Neural crest cell (in vitro differentiated cells): ENCODE results near the gene DNAJC27. TPM values are rescaled to one million over a fixed set of nuclear protein-coding genes. Genes with fewer than 3 reads are reported as not detected.

Experiments used
- DNase-seq: peaks from one replicate; pipeline ENCODE4 v3.0.0; 2021; ENCODE audit warnings: low read depth, mixed read lengths, low spot score
- H3K27ac Mint-ChIP-seq: one replicate; pipeline ENCODE4 v1.8.0; 2021; ENCODE audit warnings: mild to moderate bottlenecking, mixed read lengths; ENCODE audit not compliant: unreplicated experiment
- H3K27me3 Mint-ChIP-seq: 2 replicates; pipeline ENCODE4 v1.8.0; 2021; ENCODE audit warnings: low read depth, mild to moderate bottlenecking, mixed read lengths
- H3K36me3 Mint-ChIP-seq: 2 replicates; pipeline ENCODE4 v1.8.0; 2021; ENCODE audit warnings: low read depth, mild to moderate bottlenecking, mixed read lengths
- H3K4me1 Mint-ChIP-seq: 2 replicates; pipeline ENCODE4 v1.8.0; 2021; ENCODE audit warnings: mixed read lengths
- H3K4me3 Mint-ChIP-seq: one replicate; pipeline ENCODE4 v1.8.0; 2021; ENCODE audit warnings: mild to moderate bottlenecking, mixed read lengths
- H3K9me3 Mint-ChIP-seq: 2 replicates; pipeline ENCODE4 v1.8.0; 2021; ENCODE audit warnings: mixed read lengths
- CTCF ChIP-seq: fragments of 200-600 bp; sonication (generic); conservative IDR thresholded peaks from 2 replicates; pipeline ENCODE4 v1.5.0; 2021; ENCODE audit warnings: antibody characterized with exemption, mild to moderate bottlenecking
- total RNA-seq: library from RNA; stranded (reverse); gene quantifications from 2 replicates; pipeline ENCODE4 v1.2.1, GENCODE V29; 2021

Gene DNAJC27
- total RNA-seq, 1 donor from 2014 or later, result 8.1 TPM

- no peak for DNase-seq
- Mint-ChIP-seq H3K9me3 (peaks cover 6% of the 10 kb centered on the region), H3K27me3 (no peaks in the 10 kb centered on the region), H3K27ac (no peak overlapping the region), H3K36me3 (peaks cover 59% of the 10 kb centered on the region), H3K4me3 (no peak overlapping the region), H3K4me1 (no peaks in the 10 kb centered on the region)
- no peak for TF ChIP-seq CTCF
These were observed 14.5 kb downstream of the DNAJC27 start for GRCh38 chr2:24957221-24957620.

GRCh38 chr2:24955921-24956320 lies 15.8 kb downstream of the DNAJC27 start:
- Mint-ChIP-seq H3K36me3 (peaks cover 60% of the 10 kb centered on the region), H3K4me3 (no peak overlapping the region), H3K9me3 (peaks cover 6% of the 10 kb centered on the region), H3K4me1 (no peaks in the 10 kb centered on the region), H3K27me3 (no peaks in the 10 kb centered on the region), H3K27ac (no peak overlapping the region)
- no peak for TF ChIP-seq CTCF
- no peak for DNase-seq

- TF ChIP-seq CTCF, result no peak
- no peak for DNase-seq
- H3K36me3 Mint-ChIP-seq, result peaks cover 60% of the 10 kb centered on the region
- H3K4me3 Mint-ChIP-seq, result no peak overlapping the region
- H3K27me3 Mint-ChIP-seq, result no peaks in the 10 kb centered on the region
- H3K9me3 Mint-ChIP-seq, result peaks cover 6% of the 10 kb centered on the region
- H3K4me1 Mint-ChIP-seq, result no peaks in the 10 kb centered on the region
- H3K27ac Mint-ChIP-seq, result no peak overlapping the region
These were observed 16.5 kb downstream of the DNAJC27 start for GRCh38 chr2:24955232-24955631.

GRCh38 chr2:24950102-24950501 lies 21.7 kb downstream of the DNAJC27 start:
- no peaks in the 10 kb centered on the region for H3K27me3 Mint-ChIP-seq

GRCh38 chr2:24948506-24948905 lies 23.2 kb downstream of the DNAJC27 start:
- Mint-ChIP-seq H3K27me3 (no peaks in the 10 kb centered on the region), H3K4me1 (peaks cover 18% of the 10 kb centered on the region)

More at GRCh38 chr2:24950102-24950501, 21.7 kb downstream of the DNAJC27 start:
- peaks cover 12% of the 10 kb centered on the region for H3K4me1 Mint-ChIP-seq
- peaks cover 33% of the 10 kb centered on the region for H3K36me3 Mint-ChIP-seq
- no peaks in the 10 kb centered on the region for H3K9me3 Mint-ChIP-seq
- H3K27ac Mint-ChIP-seq, result no peak overlapping the region
- no peak overlapping the region for H3K4me3 Mint-ChIP-seq
- DNase-seq, result no peak
- TF ChIP-seq CTCF, result no peak

More at GRCh38 chr2:24948506-24948905, 23.2 kb downstream of the DNAJC27 start:
- peaks cover 20% of the 10 kb centered on the region for H3K36me3 Mint-ChIP-seq
- H3K4me3 Mint-ChIP-seq, result no peak overlapping the region
- no peaks in the 10 kb centered on the region for H3K9me3 Mint-ChIP-seq
- DNase-seq, result no peak
- TF ChIP-seq CTCF, result no peak
- no peak overlapping the region for H3K27ac Mint-ChIP-seq
